Measurements from ENCODE around the gene UVRAG. TPM values are rescaled to one million over a fixed set of nuclear protein-coding genes. Genes with fewer than 3 reads are reported as not detected.

Gene UVRAG
- total and polyA plus RNA-seq, 2 of the 13 experiments (the other 11 are each of a cell fraction or from before 2014, with no cell fraction given): 9.7 to 17.3 TPM

GRCh38 chr11:75768112-75768908 is 46.7 kb upstream of the UVRAG start, which contains the start of gene DGAT2 (continued):
- TF ChIP-seq PPARG (CRISPR knock-in tag; conservative IDR thresholded peaks at IDR 0.05) (0 out of 2 replicates have a peak, but pooled peaks have one; percentile 8), ATF7 (IDR thresholded peaks at IDR 0.05) (peak; percentile 82), ATF7 (CRISPR knock-in tag; IDR thresholded peaks at IDR 0.05) (no peak), MED1 (CRISPR knock-in tag; IDR thresholded peaks at IDR 0.05) (peak; percentile 43; the same call in 1 of the 2 replicates), ZNF850 (CRISPR knock-in tag; conservative IDR thresholded peaks at IDR 0.05) (no peak), JDP2 (CRISPR knock-in tag; IDR thresholded peaks at IDR 0.05; ENCODE audit: borderline replicate concordance) (no peak; the same call in 1 of the 2 replicates), POGK (CRISPR knock-in tag; conservative IDR thresholded peaks at IDR 0.05) (peak; percentile 45; the same call in 1 of the 2 replicates), FOXO4 (CRISPR knock-in tag; conservative IDR thresholded peaks at IDR 0.05) (no peak), HIC2 (CRISPR knock-in tag; IDR thresholded peaks at IDR 0.05; ENCODE audit: low read depth) (peak; percentile 26; the same call in 1 of the 2 replicates), MAFK (conservative IDR thresholded peaks at IDR 0.05 in 1 of 2, IDR thresholded peaks at IDR 0.05 in 1 of 2; ENCODE audit: low read length in 2 of 2) (no peak), TFAP4 (IDR thresholded peaks at IDR 0.05; ENCODE audit: borderline replicate concordance, low read depth) (no peak; the same call in 1 of the 2 replicates), ZNF572 (CRISPR knock-in tag; IDR thresholded peaks at IDR 0.05) (0 out of 2 replicates have a peak, but pooled peaks have one; percentile 74), ZNF609 (CRISPR knock-in tag; IDR thresholded peaks at IDR 0.05; ENCODE audit: borderline replicate concordance) (peak; percentile 43)

All from HepG2 (cell line).